ENCODE data around the gene NEU2.
"Not testable (repeated sequence)": the region's sequence is repeated elsewhere in the genome, so short reads cannot be mapped to it uniquely, and the experiment has no call there.

NEU2 gene

GRCh38 chr2:233049194-233049761 lies 16.8 kb downstream of the NEU2 start:
- H3K9me2 ChIP-seq (replicated peaks; ENCODE audit: control insufficient read depth, low read length), result no peaks in the 10 kb centered on the region
- no peak overlapping the region for H3K4me3 ChIP-seq (ENCODE audit: low read length)
- peaks cover 9% of the 10 kb centered on the region for H3K27me3 ChIP-seq (ENCODE audit: control insufficient read depth, low read length)
- H4K20me1 ChIP-seq (ENCODE audit: control insufficient read depth, insufficient read depth, low read depth, low read length), result no peaks in the 10 kb centered on the region
- TF ChIP-seq EZH2phosphoT487 (IDR thresholded peaks at IDR 0.05; ENCODE audit: borderline replicate concordance, low read length) (no peak), CTCF (IDR thresholded peaks at IDR 0.05; ENCODE audit: low read depth, low read length, poor library complexity, severe bottlenecking) (no peak)
- no peaks in the 10 kb centered on the region for H3F3A ChIP-seq (ENCODE audit: control insufficient read depth, insufficient read depth)
- no peaks in the 10 kb centered on the region for H3K36me3 ChIP-seq (ENCODE audit: control insufficient read depth, low read length)
- no peaks in the 10 kb centered on the region for H3K9me3 ChIP-seq (ENCODE audit: control insufficient read depth, insufficient read depth, low read length)
- no peak overlapping the region for H3K4me2 ChIP-seq (ENCODE audit: low read length)
- peaks cover 6% of the 10 kb centered on the region; the same call in 1 of the 2 replicates for H3K4me1 ChIP-seq (ENCODE audit: control insufficient read depth, low read length)
- H3K79me2 ChIP-seq (ENCODE audit: control insufficient read depth, low read length), result no peaks in the 10 kb centered on the region
- H3K27ac ChIP-seq (ENCODE audit: low read depth, low read length), result no peak overlapping the region

GRCh38 chr2:233051241-233052149 lies 19.0 kb downstream of the NEU2 start:
- Histone ChIP-seq H3K4me1 (ENCODE audit: control insufficient read depth, low read length) (peaks cover 6% of the 10 kb centered on the region; the same call in 1 of the 2 replicates), H3K27me3 (ENCODE audit: control insufficient read depth, low read length) (peaks cover 12% of the 10 kb centered on the region), H3K79me2 (ENCODE audit: control insufficient read depth, low read length) (no peaks in the 10 kb centered on the region), H4K20me1 (ENCODE audit: control insufficient read depth, insufficient read depth, low read depth, low read length) (no peaks in the 10 kb centered on the region), H3K27ac (ENCODE audit: low read depth, low read length) (no peak overlapping the region), H3K4me2 (ENCODE audit: low read length) (no peak overlapping the region), H3K4me3 (ENCODE audit: low read length) (no peak overlapping the region), H3F3A (ENCODE audit: control insufficient read depth, insufficient read depth) (no peaks in the 10 kb centered on the region), H3K9me3 (ENCODE audit: control insufficient read depth, insufficient read depth, low read length) (no peaks in the 10 kb centered on the region), H3K9me2 (replicated peaks; ENCODE audit: control insufficient read depth, low read length) (no peaks in the 10 kb centered on the region), H3K36me3 (ENCODE audit: control insufficient read depth, low read length) (no peaks in the 10 kb centered on the region)
- TF ChIP-seq EZH2phosphoT487 (IDR thresholded peaks at IDR 0.05; ENCODE audit: borderline replicate concordance, low read length) (no peak), CTCF (IDR thresholded peaks at IDR 0.05; ENCODE audit: low read depth, low read length, poor library complexity, severe bottlenecking) (no peak)

GRCh38 chr2:233052517-233052916 lies 20.0 kb downstream of the NEU2 start:
- H3K27ac ChIP-seq (ENCODE audit: low read depth, low read length); H3K4me1 ChIP-seq (ENCODE audit: control insufficient read depth, low read length); H3K4me3 ChIP-seq (ENCODE audit: low read length); H3K9me2 ChIP-seq (replicated peaks; ENCODE audit: control insufficient read depth, low read length); H3K79me2 ChIP-seq (ENCODE audit: control insufficient read depth, low read length); H3K4me2 ChIP-seq (ENCODE audit: low read length); H3K36me3 ChIP-seq (ENCODE audit: control insufficient read depth, low read length); H4K20me1 ChIP-seq (ENCODE audit: control insufficient read depth, insufficient read depth, low read depth, low read length); H3F3A ChIP-seq (ENCODE audit: control insufficient read depth, insufficient read depth); H3K9me3 ChIP-seq (ENCODE audit: control insufficient read depth, insufficient read depth, low read length): not testable (repeated sequence)
- H3K27me3 ChIP-seq (ENCODE audit: control insufficient read depth, low read length), result peaks cover 12% of the 10 kb centered on the region
